Measurements from ENCODE around the gene ARID1A. TPM values are rescaled to one million over a fixed set of nuclear protein-coding genes. Genes with fewer than 3 reads are reported as not detected.

ARID1A gene
- total and polyA plus RNA-seq, 2 donors (not counting 1 experiment from before 2014, with no cell fraction given), result 12.9 to 16.0 TPM

DNA sequence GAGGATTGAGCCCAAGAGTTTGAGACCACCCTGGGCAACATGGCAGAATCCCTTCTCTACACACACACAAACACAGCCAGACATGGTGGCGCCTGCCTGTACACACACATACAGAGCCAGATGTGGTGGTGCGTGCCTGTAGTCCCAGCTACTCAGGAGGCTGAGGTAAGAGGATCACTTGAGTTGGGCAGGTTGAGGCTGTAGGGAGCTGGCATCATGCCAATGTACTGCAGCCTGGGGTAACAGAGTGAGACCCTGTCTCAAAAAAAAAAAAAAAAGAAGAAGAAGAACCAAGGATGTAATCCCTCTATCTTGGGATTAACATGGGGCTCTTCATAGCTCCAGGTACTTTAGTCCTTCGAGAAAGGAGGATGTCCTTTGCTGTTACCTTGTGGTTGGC, 62.5 kb downstream of the ARID1A start:
- Histone ChIP-seq H3K4me2 (ENCODE audit: extremely low read depth, insufficient read depth, low read length) (no peak overlapping the region), H3K27me3 (ENCODE audit: control insufficient read depth, insufficient read depth, low read length) (no peaks in the 10 kb centered on the region), H3K79me2 (ENCODE audit: control insufficient read depth, insufficient read depth, low read length) (peaks cover 40% of the 10 kb centered on the region), H2AFZ (ENCODE audit: low read length) (no peak overlapping the region), H3K36me3 (ENCODE audit: control insufficient read depth, insufficient read depth, low read length) (peaks cover 20% of the 10 kb centered on the region), H4K20me1 (ENCODE audit: control insufficient read depth, extremely low read depth, insufficient read depth, low read length) (no peaks in the 10 kb centered on the region), H3K9me3 (ENCODE audit: control insufficient read depth, insufficient read depth, low read depth, low read length) (no peaks in the 10 kb centered on the region), H3K27ac (ENCODE audit: insufficient read depth, low read length) (no peak overlapping the region), H3K4me1 (ENCODE audit: control insufficient read depth, extremely low read depth, insufficient read depth, low read length) (no peaks in the 10 kb centered on the region), H3K4me3 (replicated peaks in 1 of 4; ENCODE audit: control extremely low read depth in 1 of 4, insufficient read depth in 1 of 4, low read depth in 3 of 4, low read length in 4 of 4) (no peak overlapping the region), H3K9ac (ENCODE audit: insufficient read depth, low read length) (no peak overlapping the region)
- no peak for DNase-seq (ENCODE audit: low read depth in 2 of 2)
- TF ChIP-seq, protein P1, sequence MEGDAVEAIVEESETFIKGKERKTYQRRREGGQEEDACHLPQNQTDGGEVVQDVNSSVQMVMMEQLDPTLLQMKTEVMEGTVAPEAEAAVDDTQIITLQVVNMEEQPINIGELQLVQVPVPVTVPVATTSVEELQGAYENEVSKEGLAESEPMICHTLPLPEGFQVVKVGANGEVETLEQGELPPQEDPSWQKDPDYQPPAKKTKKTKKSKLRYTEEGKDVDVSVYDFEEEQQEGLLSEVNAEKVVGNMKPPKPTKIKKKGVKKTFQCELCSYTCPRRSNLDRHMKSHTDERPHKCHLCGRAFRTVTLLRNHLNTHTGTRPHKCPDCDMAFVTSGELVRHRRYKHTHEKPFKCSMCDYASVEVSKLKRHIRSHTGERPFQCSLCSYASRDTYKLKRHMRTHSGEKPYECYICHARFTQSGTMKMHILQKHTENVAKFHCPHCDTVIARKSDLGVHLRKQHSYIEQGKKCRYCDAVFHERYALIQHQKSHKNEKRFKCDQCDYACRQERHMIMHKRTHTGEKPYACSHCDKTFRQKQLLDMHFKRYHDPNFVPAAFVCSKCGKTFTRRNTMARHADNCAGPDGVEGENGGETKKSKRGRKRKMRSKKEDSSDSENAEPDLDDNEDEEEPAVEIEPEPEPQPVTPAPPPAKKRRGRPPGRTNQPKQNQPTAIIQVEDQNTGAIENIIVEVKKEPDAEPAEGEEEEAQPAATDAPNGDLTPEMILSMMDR (conservative IDR thresholded peaks at IDR 0.05 in 1 of 2, IDR thresholded peaks at IDR 0.05 in 1 of 2; ENCODE audit: low read depth in 1 of 2, low read length in 2 of 2), result no peak
- no peak for TF ChIP-seq EZH2 (IDR thresholded peaks at IDR 0.05; ENCODE audit: low read length, missing control alignments)

DNA sequence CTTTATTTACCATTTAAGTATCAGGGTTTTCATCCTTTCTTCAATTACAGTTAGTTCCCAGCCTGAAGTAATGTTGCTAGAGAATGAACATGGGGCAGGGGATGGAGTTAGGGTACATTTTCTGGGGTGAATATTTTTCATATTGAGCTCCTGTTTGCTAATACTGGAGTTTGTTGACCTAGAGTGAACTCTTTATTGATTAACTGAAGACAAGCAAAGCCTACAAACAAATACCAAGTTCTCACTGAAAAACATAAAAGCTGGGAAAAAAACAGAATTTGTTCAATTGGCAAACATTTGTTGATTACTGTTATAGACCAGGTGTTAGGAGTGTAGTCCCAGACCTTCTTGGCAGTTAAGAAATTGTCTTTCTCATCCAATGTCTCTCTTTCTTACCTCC, 63.7 kb downstream of the ARID1A start:
- Histone ChIP-seq H4K20me1 (ENCODE audit: control insufficient read depth, extremely low read depth, insufficient read depth, low read length) (no peaks in the 10 kb centered on the region), H3K27me3 (ENCODE audit: control insufficient read depth, insufficient read depth, low read length) (no peaks in the 10 kb centered on the region), H3K9me3 (ENCODE audit: control insufficient read depth, insufficient read depth, low read depth, low read length) (no peaks in the 10 kb centered on the region), H3K4me3 (replicated peaks in 1 of 4; ENCODE audit: control extremely low read depth in 1 of 4, insufficient read depth in 1 of 4, low read depth in 3 of 4, low read length in 4 of 4) (no peak overlapping the region), H3K27ac (ENCODE audit: insufficient read depth, low read length) (no peak overlapping the region), H2AFZ (ENCODE audit: low read length) (no peak overlapping the region), H3K4me2 (ENCODE audit: extremely low read depth, insufficient read depth, low read length) (no peak overlapping the region), H3K36me3 (ENCODE audit: control insufficient read depth, insufficient read depth, low read length) (peaks cover 20% of the 10 kb centered on the region), H3K9ac (ENCODE audit: insufficient read depth, low read length) (no peak overlapping the region), H3K4me1 (ENCODE audit: control insufficient read depth, extremely low read depth, insufficient read depth, low read length) (no peaks in the 10 kb centered on the region), H3K79me2 (ENCODE audit: control insufficient read depth, insufficient read depth, low read length) (peaks cover 33% of the 10 kb centered on the region)
- TF ChIP-seq EZH2 (IDR thresholded peaks at IDR 0.05; ENCODE audit: low read length, missing control alignments), result no peak
- TF ChIP-seq, protein P1 (conservative IDR thresholded peaks at IDR 0.05 in 1 of 2, IDR thresholded peaks at IDR 0.05 in 1 of 2; ENCODE audit: low read depth in 1 of 2, low read length in 2 of 2), result no peak
- DNase-seq (ENCODE audit: low read depth in 2 of 2), result no peak

DNA sequence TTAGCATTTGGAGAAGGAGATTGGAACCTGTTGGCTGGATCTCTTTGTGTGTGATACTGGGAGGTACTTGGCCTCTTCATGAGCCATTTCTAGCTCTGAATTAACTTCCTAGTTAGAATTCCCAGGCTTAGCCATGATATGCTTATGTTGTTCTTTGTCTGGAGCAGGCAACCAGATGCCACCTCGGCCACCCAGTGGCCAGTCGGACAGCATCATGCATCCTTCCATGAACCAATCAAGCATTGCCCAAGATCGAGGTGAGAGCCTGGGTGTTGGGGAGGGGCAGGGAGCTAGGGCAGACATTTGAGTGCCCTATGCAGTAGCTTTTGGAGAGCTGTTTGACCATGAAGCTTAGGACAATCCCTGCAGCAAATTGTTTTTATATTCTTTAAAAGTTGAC, 65.4 kb downstream of the ARID1A start:
- DNase-seq (ENCODE audit: low read depth in 2 of 2), result no peak
- H2AFZ ChIP-seq (ENCODE audit: low read length), result no peak overlapping the region
- H3K4me1 ChIP-seq (ENCODE audit: control insufficient read depth, extremely low read depth, insufficient read depth, low read length), result no peaks in the 10 kb centered on the region
- peaks cover 26% of the 10 kb centered on the region for H3K79me2 ChIP-seq (ENCODE audit: control insufficient read depth, insufficient read depth, low read length)
- no peak overlapping the region for H3K9ac ChIP-seq (ENCODE audit: insufficient read depth, low read length)
- H4K20me1 ChIP-seq (ENCODE audit: control insufficient read depth, extremely low read depth, insufficient read depth, low read length), result no peaks in the 10 kb centered on the region
- no peak overlapping the region for H3K4me2 ChIP-seq (ENCODE audit: extremely low read depth, insufficient read depth, low read length)
- peaks cover 22% of the 10 kb centered on the region for H3K36me3 ChIP-seq (ENCODE audit: control insufficient read depth, insufficient read depth, low read length)
- H3K27me3 ChIP-seq (ENCODE audit: control insufficient read depth, insufficient read depth, low read length), result no peaks in the 10 kb centered on the region
- TF ChIP-seq, protein P1 (conservative IDR thresholded peaks at IDR 0.05 in 1 of 2, IDR thresholded peaks at IDR 0.05 in 1 of 2; ENCODE audit: low read depth in 1 of 2, low read length in 2 of 2), result no peak
- TF ChIP-seq EZH2 (IDR thresholded peaks at IDR 0.05; ENCODE audit: low read length, missing control alignments), result no peak
- no peak overlapping the region for H3K27ac ChIP-seq (ENCODE audit: insufficient read depth, low read length)
- no peaks in the 10 kb centered on the region for H3K9me3 ChIP-seq (ENCODE audit: control insufficient read depth, insufficient read depth, low read depth, low read length)
- no peak overlapping the region for H3K4me3 ChIP-seq (replicated peaks in 1 of 4; ENCODE audit: control extremely low read depth in 1 of 4, insufficient read depth in 1 of 4, low read depth in 3 of 4, low read length in 4 of 4)
